Smooth muscle cell (in vitro differentiated cells): ENCODE measurements around the gene EN2. TPM values are rescaled to one million over a fixed set of nuclear protein-coding genes. Genes with fewer than 3 reads are reported as not detected.
A peak's percentile ranks its signal among the peaks of the same experiment; 100 is the strongest.

Source experiments
- DNase-seq: peaks from one replicate; lab custom pipeline; 2025; ENCODE audit not compliant: unreplicated experiment; lab: John Stamatoyannopoulos, UW
- H2AFZ ChIP-seq: fragments of 200-600 bp; sonication (generic); 2 replicates; pipeline ENCODE4 v1.6.0; 2016; ENCODE audit warnings: antibody characterized with exemption, low read depth, mild to moderate bottlenecking
- H3F3A ChIP-seq: fragments of 200-600 bp; sonication (generic); 2 replicates; pipeline ENCODE4 v1.6.0; 2017; ENCODE audit warnings: antibody characterized with exemption, low read depth
- H3K27ac ChIP-seq: fragments of 200-600 bp; sonication (generic); 2 replicates; pipeline ENCODE4 v1.5.1; 2016; ENCODE audit warnings: low read depth, mild to moderate bottlenecking
- H3K27me3 ChIP-seq: fragments of 200-600 bp; sonication (generic); 2 replicates; pipeline ENCODE4 v1.6.1; 2016; ENCODE audit warnings: low read depth, mild to moderate bottlenecking
- H3K36me3 ChIP-seq: fragments of 200-600 bp; sonication (generic); 2 replicates; pipeline ENCODE4 v1.5.1; 2016; ENCODE audit warnings: low read depth
- H3K4me1 ChIP-seq: fragments of 200-600 bp; sonication (generic); 2 replicates; pipeline ENCODE4 v1.5.1; 2016; ENCODE audit warnings: low read depth
- H3K4me2 ChIP-seq: fragments of 200-600 bp; sonication (generic); 2 replicates; pipeline ENCODE4 v1.6.0; 2016; ENCODE audit warnings: mild to moderate bottlenecking
- H3K4me3 ChIP-seq: fragments of 200-600 bp; sonication (generic); 2 replicates; pipeline ENCODE4 v1.5.1; 2016; ENCODE audit warnings: mild to moderate bottlenecking
- H3K79me2 ChIP-seq: fragments of 200-600 bp; sonication (generic); 2 replicates; pipeline ENCODE4 v1.6.0; 2016; ENCODE audit warnings: low read depth, mild to moderate bottlenecking
- H3K9ac ChIP-seq: fragments of 200-600 bp; sonication (generic); 2 replicates; pipeline ENCODE4 v1.6.0; 2016; ENCODE audit warnings: low read depth
- H3K9me3 ChIP-seq: fragments of 200-600 bp; sonication (generic); replicated peaks from 2 replicates; pipeline ENCODE4 v1.5.1; 2016; ENCODE audit warnings: low read depth
- H4K20me1 ChIP-seq: fragments of 200-600 bp; sonication (generic); 2 replicates; pipeline ENCODE4 v1.6.0; 2016; ENCODE audit warnings: low read depth
- WGBS: methylation state at CpG from one replicate; pipeline ENCODE4 v1.1.7; 2016; ENCODE audit warnings: low lambda C conversion rate; 5-methylcytosine and 5-hydroxymethylcytosine counted together
- polyA plus RNA-seq: library from polyadenylated mRNA; unstranded; fragments of >200 nt; fragmentation: Nextera tagmentation; extraction: Ambion mirVana; gene quantifications from 2 replicates; pipeline ENCODE4 v1.2.1, GENCODE V29; 2016
- total RNA-seq: library from RNA; depleted of rRNA; stranded (reverse); fragments of >200 nt; gene quantifications from 2 replicates; pipeline ENCODE4 v1.2.3, GENCODE V29; 2014
- TF ChIP-seq, protein P1 (sequence below): fragments of 200-600 bp; sonication (generic); IDR thresholded peaks from 2 replicates; pipeline ENCODE4 v1.5.1; 2017; ENCODE audit warnings: borderline replicate concordance, mild to moderate bottlenecking, antibody characterized with exemption; ENCODE audit not compliant: insufficient read depth, poor library complexity, severe bottlenecking

The EN2 gene
- total and polyA plus RNA-seq, 2 experiments from 2014 or later, result not detected

- peaks cover 30% of the 10 kb centered on the region for H3K27me3 ChIP-seq
- no peaks in the 10 kb centered on the region for H3K79me2 ChIP-seq
- H3K4me2 ChIP-seq, result no peak overlapping the region
- H2AFZ ChIP-seq, result no peak overlapping the region
- H3K4me3 ChIP-seq, result no peak overlapping the region
- no peak overlapping the region for H3K9ac ChIP-seq
- H3F3A ChIP-seq, result no peaks in the 10 kb centered on the region
- TF ChIP-seq, protein P1, sequence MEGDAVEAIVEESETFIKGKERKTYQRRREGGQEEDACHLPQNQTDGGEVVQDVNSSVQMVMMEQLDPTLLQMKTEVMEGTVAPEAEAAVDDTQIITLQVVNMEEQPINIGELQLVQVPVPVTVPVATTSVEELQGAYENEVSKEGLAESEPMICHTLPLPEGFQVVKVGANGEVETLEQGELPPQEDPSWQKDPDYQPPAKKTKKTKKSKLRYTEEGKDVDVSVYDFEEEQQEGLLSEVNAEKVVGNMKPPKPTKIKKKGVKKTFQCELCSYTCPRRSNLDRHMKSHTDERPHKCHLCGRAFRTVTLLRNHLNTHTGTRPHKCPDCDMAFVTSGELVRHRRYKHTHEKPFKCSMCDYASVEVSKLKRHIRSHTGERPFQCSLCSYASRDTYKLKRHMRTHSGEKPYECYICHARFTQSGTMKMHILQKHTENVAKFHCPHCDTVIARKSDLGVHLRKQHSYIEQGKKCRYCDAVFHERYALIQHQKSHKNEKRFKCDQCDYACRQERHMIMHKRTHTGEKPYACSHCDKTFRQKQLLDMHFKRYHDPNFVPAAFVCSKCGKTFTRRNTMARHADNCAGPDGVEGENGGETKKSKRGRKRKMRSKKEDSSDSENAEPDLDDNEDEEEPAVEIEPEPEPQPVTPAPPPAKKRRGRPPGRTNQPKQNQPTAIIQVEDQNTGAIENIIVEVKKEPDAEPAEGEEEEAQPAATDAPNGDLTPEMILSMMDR, result no peak
- no peak for DNase-seq
- H3K9me3 ChIP-seq, result no peaks in the 10 kb centered on the region
- no peaks in the 10 kb centered on the region for H4K20me1 ChIP-seq
- H3K36me3 ChIP-seq, result no peaks in the 10 kb centered on the region
- H3K4me1 ChIP-seq, result no peaks in the 10 kb centered on the region
- no peak overlapping the region for H3K27ac ChIP-seq
- 33% methylated on average over 6 of the region's 6 CpGs for WGBS
Measured at GRCh38 chr7:155410431-155410830, 47.5 kb upstream of the EN2 start.

GRCh38 chr7:155411718-155412415, 46.1 kb upstream of the EN2 start:
- H3K9ac ChIP-seq, result no peak overlapping the region
- no peak overlapping the region for H3K4me2 ChIP-seq
- peaks cover 24% of the 10 kb centered on the region for H3K27me3 ChIP-seq
- 94% methylated on average over 17 of the region's 17 CpGs for WGBS
- no peaks in the 10 kb centered on the region for H3F3A ChIP-seq
- no peaks in the 10 kb centered on the region for H3K9me3 ChIP-seq
- H3K36me3 ChIP-seq, result no peaks in the 10 kb centered on the region
- H2AFZ ChIP-seq, result no peak overlapping the region
- no peak for DNase-seq
- H3K27ac ChIP-seq, result no peak overlapping the region
- H3K4me1 ChIP-seq, result no peaks in the 10 kb centered on the region
- TF ChIP-seq, protein P1, result no peak
- H3K4me3 ChIP-seq, result no peak overlapping the region
- no peaks in the 10 kb centered on the region for H3K79me2 ChIP-seq
- no peaks in the 10 kb centered on the region for H4K20me1 ChIP-seq

- Histone ChIP-seq H3F3A (no peaks in the 10 kb centered on the region), H3K4me3 (no peak overlapping the region), H3K36me3 (no peaks in the 10 kb centered on the region), H2AFZ (no peak overlapping the region), H3K27ac (no peak overlapping the region), H3K9ac (no peak overlapping the region), H3K4me1 (no peaks in the 10 kb centered on the region), H3K79me2 (no peaks in the 10 kb centered on the region), H3K4me2 (no peak overlapping the region), H4K20me1 (no peaks in the 10 kb centered on the region), H3K9me3 (no peaks in the 10 kb centered on the region), H3K27me3 (peaks cover 24% of the 10 kb centered on the region)
- WGBS, result 45% methylated on average over 25 of the region's 25 CpGs
- peak; percentile 8 for DNase-seq
- TF ChIP-seq, protein P1, result peak; percentile 61
Measured at GRCh38 chr7:155412416-155413253, 45.3 kb upstream of the EN2 start.
